ENCODE data around the gene NECTIN4.

Gene NECTIN4

DNA sequence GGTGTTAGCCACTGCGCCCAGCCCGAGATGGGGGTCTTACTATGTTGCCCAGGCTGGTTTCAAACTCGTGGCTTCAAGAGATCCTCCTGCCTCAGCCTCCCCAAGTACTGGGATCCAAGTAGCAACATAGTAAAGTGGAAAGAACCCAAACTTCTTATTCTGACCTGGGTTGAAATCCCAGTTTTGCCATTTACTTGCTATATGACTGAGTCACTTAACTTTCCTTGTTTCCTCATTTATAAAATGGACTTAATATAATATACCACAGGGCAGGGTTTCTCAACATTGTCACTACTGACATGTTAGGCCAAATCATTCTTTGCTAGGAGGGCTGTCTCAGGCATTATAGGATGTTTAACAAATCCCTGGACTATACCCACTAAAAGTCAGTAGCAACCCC, 21.8 kb upstream of the NECTIN4 start:
- DNase-seq, result no peak

GRCh38 chr1:161106431-161106830, 17.1 kb upstream of the NECTIN4 start:
- DNase-seq, result no peak

DNA sequence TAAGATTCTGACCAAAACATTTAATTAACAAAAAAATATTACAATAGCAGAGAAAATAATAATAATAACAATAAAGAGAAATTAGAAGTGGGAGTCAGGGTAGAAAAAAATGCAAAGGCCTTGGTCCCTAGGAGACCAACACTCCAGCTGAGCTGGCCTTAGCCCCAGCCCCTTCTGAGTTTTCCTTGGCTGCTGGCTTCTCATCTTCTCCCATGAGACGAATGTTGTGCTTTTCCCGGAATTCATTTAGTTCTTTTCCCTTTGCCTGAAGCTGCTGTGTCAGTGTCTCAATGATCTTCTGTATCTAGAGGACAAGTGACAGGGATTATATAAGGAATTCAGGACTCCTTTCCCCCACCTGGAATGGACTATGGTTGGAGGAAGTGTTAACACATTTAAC, 11.2 kb upstream of the NECTIN4 start:
- no peak for DNase-seq

DNA sequence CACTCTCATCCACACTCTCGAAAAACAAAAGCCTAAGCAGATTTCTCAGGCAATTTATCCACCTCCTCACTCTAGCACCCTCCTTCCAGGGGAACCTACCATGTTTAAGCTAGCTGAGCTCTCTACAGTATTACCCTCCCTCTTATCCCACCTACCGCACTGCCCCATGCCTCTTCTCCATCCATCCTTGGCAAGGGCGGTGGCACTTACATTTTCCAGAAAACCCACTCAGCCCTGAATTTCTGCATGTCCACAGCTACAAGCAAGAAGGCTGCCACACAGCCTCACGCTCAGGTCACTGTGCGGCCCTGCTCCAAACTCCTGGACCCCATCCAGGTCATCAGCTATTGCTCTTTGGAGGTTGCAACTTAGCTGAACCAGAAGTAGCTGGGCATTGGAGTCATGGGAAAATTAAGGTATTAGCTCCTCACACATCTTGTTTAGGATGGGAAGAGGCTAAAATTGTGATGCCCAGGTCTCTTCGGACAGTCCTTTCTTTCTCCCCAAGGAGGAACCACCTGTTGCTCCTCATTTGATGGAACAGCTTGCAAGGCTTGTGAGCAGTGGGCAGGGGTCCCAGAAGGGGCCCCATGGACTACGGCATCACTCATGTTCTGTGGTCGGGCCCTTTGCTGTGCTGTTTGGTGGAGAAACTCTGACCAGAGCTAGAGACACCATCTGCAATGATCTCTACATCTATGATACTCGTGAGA, 9.9 kb upstream of the NECTIN4 start:
- DNase-seq, result no peak

GRCh38 chr1:161098210-161099068, 9.1 kb upstream of the NECTIN4 start, which contains the start of gene KLHDC9:
TSS of gene KLHDC9 (plus strand) at chr1:161098361. CDS start at chr1:161098536, 175 bp downstream.
- DNase-seq, result peak; percentile 90

- DNase-seq, result no peak
Observed at GRCh38 chr1:161096530-161096929, 7.2 kb upstream of the NECTIN4 start.

GRCh38 chr1:161096015-161096414, 6.7 kb upstream of the NECTIN4 start:
- no peak for DNase-seq

- no peak for DNase-seq
Observed at GRCh38 chr1:161095230-161095629, 5.9 kb upstream of the NECTIN4 start.

GRCh38 chr1:161094481-161094880, 5.1 kb upstream of the NECTIN4 start:
- DNase-seq, result no peak

GRCh38 chr1:161092621-161093028, 3.3 kb upstream of the NECTIN4 start:
- DNase-seq, result no peak

DNA sequence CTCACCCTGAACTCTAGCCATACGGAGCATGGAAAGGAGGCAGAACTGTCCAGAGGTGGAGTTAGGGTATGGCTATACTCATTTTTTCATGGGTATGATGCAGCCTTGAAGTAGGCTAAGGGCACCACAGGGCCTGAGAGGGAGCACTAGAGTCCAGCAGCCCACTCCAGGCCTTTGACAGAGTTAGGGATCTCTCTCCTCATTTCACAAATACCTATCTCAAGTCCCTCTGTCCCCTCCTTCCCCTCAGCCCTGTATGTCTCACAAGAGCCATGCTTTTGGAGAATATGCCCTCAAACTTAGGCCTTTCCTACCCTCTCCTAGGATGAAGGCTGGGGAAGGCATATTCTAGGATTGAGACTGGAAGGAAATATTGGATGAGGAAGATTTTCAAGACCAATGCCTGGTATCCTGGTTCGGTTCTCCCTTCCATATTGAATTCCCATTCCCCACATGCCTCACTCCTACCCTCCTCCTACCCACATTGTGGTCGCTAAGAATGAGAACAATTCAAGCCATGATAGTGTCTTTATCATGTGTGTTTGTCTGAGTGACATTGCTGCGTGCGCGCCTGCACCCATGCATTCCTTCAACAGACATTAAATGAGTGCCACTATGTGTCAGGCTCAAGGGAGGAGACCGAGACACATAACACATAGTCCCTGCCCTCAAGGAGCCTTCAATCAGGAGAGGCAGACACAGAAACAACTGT, 2.6 kb upstream of the NECTIN4 start:
- DNase-seq, result no peak

DNA sequence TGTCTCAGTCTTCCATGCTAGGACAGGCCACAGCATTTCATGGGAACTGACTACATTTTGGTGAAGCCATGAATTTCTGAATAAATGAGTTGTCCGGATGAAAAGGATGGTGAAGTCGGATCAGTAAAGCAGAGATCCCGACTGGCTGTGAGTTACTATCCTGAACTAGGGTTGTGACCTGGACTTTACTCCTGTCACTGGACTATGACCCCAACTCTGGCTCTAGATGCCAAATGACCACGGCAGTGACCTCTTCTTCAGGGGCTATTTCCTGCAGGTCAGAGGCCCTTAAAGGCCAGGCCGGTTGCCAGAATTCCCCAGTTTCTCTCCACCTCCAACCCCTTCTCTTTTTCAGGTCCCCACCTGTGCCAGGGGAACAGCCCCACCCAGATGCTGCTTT, 1.7 kb upstream of the NECTIN4 start:
- DNase-seq, result no peak

GRCh38 chr1:161090617-161091016, 1.3 kb upstream of the NECTIN4 start:
- DNase-seq, result no peak

DNA sequence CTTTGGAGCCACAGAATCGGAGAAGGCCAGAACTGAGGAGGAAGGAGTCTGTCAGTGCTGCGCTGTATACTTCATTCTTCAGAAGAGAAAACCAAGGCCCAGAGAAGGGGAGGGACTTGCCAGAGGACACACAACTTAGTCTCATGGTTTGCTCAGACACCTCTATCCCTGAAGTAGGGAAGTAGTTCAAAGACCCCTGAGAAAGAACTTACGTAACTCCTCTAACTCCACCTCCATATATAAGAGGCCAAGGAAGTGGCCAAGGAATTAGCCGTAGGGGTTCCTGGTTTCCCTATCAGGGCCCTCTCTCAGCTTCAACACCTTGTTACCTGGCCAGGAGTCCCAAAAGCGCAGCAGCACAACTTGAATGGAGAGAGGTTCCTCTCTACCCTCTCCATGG, 580 bp upstream of the NECTIN4 start:
- DNase-seq, result no peak

DNA sequence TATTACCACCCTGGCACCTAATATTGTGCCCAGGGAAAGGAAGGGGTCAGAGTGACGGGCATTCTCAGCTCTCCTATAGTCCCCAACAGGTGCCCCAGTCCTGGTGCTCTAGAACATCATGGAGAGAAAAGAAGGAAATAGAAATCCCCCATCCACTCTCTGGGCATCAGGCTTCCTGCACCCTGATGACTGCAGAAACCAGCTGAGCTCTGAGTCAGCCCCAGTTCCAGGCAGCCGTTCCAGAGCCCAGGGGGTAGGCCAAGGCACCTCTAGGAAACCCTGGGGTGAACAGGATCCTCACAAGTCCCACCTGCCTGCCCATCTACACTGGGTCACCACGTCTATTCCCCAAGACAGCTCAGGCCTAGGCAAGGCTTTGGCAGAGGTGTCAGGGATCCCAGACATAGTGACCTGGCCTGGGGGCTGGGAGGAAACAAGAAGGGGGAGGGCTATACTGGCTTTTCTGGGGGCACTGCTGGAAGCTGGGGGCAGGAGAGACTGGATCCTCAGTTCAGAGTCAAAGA, 709 bp downstream of the NECTIN4 start:
- no peak for DNase-seq

DNA sequence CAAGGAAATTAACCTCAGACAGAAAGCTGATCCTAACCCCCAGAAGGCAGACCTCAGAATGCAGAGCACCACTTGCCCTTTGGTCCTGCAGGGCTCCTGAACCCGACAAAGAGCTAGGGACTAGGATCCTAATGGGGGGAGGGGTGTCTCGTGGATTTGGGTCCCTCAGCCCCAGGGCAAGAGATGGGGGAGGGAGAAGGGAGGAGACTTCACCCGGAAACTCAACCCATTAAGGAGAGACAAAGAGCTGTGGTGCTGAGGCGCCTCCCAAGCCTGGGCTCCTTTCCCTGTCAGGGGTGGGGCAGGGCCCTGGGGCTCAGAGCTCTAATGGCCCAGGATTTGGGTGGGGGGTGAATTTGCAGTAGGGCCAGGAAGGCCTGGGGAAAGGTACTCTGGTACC, 2.9 kb downstream of the NECTIN4 start:
- no peak for DNase-seq

- no peak for DNase-seq
Observed at GRCh38 chr1:161085165-161085564, 4.2 kb downstream of the NECTIN4 start.

GRCh38 chr1:161084597-161084988, 4.8 kb downstream of the NECTIN4 start:
- no peak for DNase-seq

GRCh38 chr1:161083748-161084596, 5.4 kb downstream of the NECTIN4 start:
- no peak for DNase-seq

DNA sequence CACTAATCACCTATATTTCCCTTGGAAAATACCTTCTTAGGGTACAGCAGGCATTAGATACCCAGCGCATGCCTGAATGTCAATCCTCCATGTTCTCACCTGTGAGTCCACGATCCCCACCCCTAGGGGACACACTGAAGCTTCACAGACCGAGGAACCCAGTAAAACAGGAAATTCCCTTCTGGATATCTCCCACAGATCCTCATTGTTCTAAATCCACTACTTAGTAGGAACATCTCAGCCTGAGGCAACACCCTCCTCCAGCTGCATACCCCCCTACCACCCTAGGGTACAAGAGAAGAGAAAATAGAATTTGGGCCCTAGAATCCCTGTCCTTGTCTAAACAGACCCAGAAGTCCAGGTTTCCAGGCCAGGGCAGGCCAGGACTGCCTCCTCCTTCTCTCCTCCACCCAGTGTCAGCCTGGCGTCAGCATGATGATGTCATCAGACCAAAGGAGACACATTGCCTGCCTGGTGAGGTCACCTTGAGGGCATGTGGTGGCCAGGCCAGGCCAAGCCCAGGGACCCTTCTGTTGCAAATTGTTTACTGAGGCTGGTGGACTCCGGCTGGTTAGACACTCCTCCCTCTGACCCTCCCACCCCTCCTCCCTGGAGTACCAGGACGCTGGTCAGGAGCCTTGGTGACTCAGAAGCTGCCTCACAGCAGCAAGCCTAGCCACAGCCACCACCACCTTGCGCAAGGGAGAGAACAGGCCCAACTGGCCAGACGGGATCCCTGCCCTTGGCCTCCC, 6.2 kb downstream of the NECTIN4 start:
- no peak for DNase-seq

DNA sequence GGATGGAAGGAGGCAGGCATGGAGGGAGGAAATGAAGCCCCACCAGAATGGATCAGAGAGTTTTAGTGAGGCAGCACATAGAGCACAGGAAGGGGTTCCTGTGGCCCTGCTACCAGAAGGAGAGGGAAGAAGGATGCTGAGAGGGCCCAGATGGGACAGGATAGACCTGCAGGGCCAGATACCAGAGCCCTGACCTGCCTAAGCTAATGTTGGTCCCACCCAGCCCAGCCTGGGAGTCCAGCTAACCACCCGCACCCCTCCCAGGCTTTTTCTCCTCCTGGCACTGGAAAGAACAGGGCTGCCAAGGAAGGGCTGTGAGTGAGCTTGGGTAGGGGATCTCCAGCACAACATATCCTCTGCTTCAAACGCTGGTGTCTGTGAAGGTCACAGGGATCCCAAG, 6.9 kb downstream of the NECTIN4 start:
- DNase-seq, result no peak

DNA sequence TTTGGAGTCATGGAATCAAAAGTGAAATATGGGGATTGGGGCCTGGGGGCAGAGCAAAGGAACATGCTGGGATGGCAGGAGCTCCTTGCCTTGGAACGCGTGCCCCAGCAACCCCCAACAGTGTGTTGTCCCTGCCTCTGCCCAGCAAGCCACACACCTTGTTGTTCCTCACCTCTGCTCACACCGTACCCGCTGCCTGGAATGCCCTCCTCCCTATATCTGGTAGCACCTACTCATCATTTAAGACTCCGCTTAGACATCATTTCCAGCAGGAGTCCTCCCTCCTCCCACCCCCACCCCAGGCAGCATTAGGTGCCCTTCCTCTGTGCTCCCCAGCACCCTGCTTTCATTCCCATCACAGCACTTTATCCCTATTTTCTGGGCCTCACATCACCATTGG, 7.8 kb downstream of the NECTIN4 start:
- DNase-seq, result no peak
